GM18951 (cell line): ENCODE measurements around the gene ACSL1.

Source experiments
- POLR2A ChIP-seq: IDR thresholded peaks from 4 replicates; pipeline ENCODE4 v1.6.1; 2011; ENCODE audit warnings: mild to moderate bottlenecking; ENCODE audit not compliant: insufficient read length, insufficient read depth; ENCODE audit errors: extremely low read depth
- in situ Hi-C: fragments of 300-500 bp; cut with MboI; formaldehyde crosslinking; loops from one replicate; pipeline ENCODE4 v1.12.0; 2022; ENCODE audit warnings: low sequenced_read_pairs, mixed read lengths, inconsistent platforms; ENCODE audit not compliant: unreplicated experiment

ACSL1 gene

DNA sequence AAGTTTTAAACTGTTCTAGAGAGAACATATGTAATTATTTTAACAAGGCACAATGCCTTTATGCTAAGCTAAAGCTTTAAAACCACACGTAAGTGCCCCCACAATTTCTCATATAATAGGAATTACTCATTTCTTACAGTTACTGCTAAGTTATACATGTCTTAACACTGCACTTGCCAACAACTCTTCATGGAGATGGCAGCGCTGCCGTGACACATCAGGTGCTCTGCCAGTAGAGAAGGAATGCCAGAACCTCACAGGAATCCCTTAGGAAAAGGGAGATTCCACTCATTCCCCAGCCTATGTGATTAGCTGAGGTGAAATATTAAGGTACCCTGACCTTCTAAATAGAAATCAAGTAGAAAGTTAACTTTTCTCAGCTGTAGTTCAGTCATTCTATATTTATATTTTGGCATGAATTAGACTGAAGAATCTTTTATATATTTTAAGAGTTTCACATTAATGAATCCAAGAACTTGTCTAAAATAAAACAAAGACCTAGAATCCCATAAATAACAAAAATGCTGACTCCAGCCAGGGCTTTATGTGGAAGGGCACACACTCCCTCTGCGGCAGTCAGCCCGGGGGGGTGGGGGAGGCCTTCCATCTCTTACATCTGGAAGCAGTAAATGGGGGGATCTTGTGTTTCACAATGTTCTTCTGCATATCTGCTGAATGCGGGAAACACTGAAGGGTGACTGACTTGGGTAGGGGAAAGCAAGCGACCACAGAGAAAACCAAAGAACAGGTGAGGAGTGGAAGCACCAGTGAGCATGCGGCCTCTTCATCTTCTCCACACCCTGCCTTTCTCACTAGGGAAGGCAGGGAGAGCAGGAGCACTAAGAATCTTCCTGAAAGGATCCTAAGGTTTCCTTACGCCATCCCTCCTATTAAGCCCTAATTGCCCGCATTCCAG is 23.7 kb downstream of the ACSL1 start:
- in situ Hi-C loops = no loop called here
- no peak for TF ChIP-seq POLR2A

GRCh38 chr4:184798504-184798903 is 27.3 kb downstream of the ACSL1 start:
- TF ChIP-seq POLR2A = no peak
- in situ Hi-C loops = no loop called here

- in situ Hi-C loops = no loop called here
- TF ChIP-seq POLR2A = no peak
These were observed 28.9 kb downstream of the ACSL1 start for GRCh38 chr4:184796906-184797305.

- TF ChIP-seq POLR2A = no peak
These were observed 30.4 kb downstream of the ACSL1 start for GRCh38 chr4:184795214-184795844.

DNA sequence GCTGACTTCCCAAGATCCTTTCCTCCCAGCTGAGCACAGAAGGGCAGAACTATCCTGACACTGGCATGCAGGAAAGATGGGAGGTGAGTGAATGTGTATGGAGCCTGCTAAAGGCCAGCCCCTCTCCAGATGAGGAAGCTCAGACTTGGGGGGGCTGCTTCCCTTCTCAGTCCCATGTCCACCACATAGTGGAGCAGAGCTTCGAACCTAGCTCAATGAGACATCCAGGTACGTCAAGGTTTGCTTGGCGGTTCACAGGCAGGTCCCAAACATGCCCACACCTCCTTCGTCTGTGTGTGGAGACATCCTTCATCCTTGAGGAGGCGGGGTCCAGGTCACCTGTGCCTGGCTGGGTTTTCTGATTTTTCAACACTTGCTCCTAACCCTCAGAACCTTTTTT is 31.3 kb downstream of the ACSL1 start:
- in situ Hi-C loops = no loop called here
- no peak for TF ChIP-seq POLR2A

More at GRCh38 chr4:184795214-184795844, 30.4 kb downstream of the ACSL1 start:
- in situ Hi-C loops = no loop called here

GRCh38 chr4:184793735-184794355 is 31.9 kb downstream of the ACSL1 start:
- in situ Hi-C loops = no loop called here
- TF ChIP-seq POLR2A = no peak

- no peak for TF ChIP-seq POLR2A
- in situ Hi-C loops = no loop called here
These were observed 32.7 kb downstream of the ACSL1 start for GRCh38 chr4:184792950-184793555.

DNA sequence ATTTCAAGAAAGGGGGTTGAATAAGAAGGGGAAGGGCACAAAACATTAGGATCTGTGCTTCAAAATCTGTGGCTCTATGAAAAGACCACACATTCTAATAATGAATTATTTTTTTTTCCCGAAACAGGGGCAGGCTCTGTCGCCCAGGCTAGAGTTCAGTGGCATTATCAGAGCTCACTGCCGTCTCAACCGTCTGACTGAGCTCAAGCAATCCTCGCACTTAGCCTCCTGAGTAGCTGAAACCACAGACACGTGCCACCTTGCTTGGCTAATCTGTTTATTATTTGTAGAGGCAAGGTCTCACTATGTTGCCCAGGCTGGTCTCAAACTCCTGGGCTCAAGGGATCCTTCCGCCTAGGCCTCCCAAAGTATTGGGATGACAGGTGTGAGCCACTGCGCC is 33.4 kb downstream of the ACSL1 start:
- in situ Hi-C loops = no loop called here
- no peak for TF ChIP-seq POLR2A

- TF ChIP-seq POLR2A = no peak
- in situ Hi-C loops = no loop called here
These were observed 34.9 kb downstream of the ACSL1 start for GRCh38 chr4:184790826-184791225.

DNA sequence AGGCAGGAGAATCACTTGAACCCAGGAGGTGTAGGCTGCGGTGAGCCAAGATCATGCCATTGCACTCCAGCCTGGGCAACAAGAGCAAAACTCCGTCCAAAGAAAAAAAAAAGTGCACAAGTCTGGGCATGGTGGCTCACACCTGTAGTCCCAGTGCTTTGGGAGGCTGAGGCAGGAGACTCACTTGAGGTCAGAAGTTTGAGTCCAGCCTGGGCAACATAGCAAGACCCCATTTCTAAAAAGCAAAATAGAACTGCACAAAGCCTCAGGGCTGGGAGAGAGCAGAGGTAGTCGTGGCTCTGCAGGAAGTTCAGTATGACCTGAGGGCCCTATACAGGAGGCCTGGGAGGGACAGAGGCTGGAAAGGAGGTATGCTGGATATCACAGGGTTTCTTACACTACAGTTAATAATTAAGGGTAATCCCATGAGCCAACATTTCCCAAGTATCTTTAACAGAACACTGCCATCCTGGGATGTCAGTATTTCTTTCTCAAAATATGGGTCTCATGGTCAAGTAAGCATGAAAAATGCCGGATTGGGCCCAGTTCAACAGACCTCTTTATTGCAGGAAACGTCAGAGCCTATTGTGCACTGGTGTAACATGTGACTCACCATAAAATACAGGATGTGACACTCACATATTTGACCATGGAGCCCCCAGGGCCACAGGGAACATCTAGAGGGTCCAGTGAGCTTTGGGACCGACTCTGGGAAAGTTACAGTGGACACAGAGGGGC is 37.8 kb downstream of the ACSL1 start:
- no peak for TF ChIP-seq POLR2A
- in situ Hi-C loops = no loop called here

GRCh38 chr4:184785813-184786212 is 40.0 kb downstream of the ACSL1 start:
- no peak for TF ChIP-seq POLR2A
- in situ Hi-C loops = no loop called here

GRCh38 chr4:184784628-184785257 is 41.0 kb downstream of the ACSL1 start:
- in situ Hi-C loops = no loop called here
- TF ChIP-seq POLR2A = no peak
